ENCODE measurements around the gene CATSPERD. TPM values are rescaled to one million over a fixed set of nuclear protein-coding genes. Genes with fewer than 3 reads are reported as not detected.

The CATSPERD gene
- total and polyA plus RNA-seq, 12 donors: not detected

- Histone ChIP-seq H3K27ac (no peak overlapping the region), H3K9me3 (replicated peaks in 1 of 3) (no peaks in the 10 kb centered on the region), H3K36me3 (replicated peaks in 1 of 2) (no peaks in the 10 kb centered on the region), H3K4me3 (no peak overlapping the region), H3K4me1 (replicated peaks in 1 of 2) (peaks cover 13% of the 10 kb centered on the region in 2 donors), H3K27me3 (no peaks in the 10 kb centered on the region)
- 89 to 95% (median 94%) methylated on average over 3 to 10 of the region's 10 CpGs for WGBS, 4 donors
- intact Hi-C loops (cut with DNase I): loop anchor here (5.0 kb wide), 2 partner anchors 50 to 590 kb away; no protein-coding TSS in a partner anchor
- DNase-seq: peak in 3 of 7 donors; percentile 18 to 25 (median 21)
- TF ChIP-seq CTCF (IDR thresholded peaks at IDR 0.05): no peak
- TF ChIP-seq POLR2A (IDR thresholded peaks at IDR 0.05): no peak
These were observed 43.3 kb upstream of the CATSPERD start for GRCh38 chr19:5677136-5677535.

GRCh38 chr19:5677580-5677979 lies 42.9 kb upstream of the CATSPERD start:
- no peak overlapping the region for H3K27ac ChIP-seq
- H3K4me3 ChIP-seq: no peak overlapping the region
- 83 to 89% (median 87%) methylated on average over 5 to 9 of the region's 9 CpGs for WGBS, 4 donors
- peaks cover 13% of the 10 kb centered on the region in 2 donors for H3K4me1 ChIP-seq (replicated peaks in 1 of 2)
- peak in 2 of 7 donors; percentile 14 to 25 for DNase-seq
- no peaks in the 10 kb centered on the region for H3K36me3 ChIP-seq (replicated peaks in 1 of 2)
- no peaks in the 10 kb centered on the region for H3K27me3 ChIP-seq
- no peak for TF ChIP-seq CTCF (IDR thresholded peaks at IDR 0.05)
- no peak for TF ChIP-seq POLR2A (IDR thresholded peaks at IDR 0.05)
- H3K9me3 ChIP-seq (replicated peaks in 1 of 3): no peaks in the 10 kb centered on the region
- intact Hi-C loops (cut with DNase I): loop anchor here (5.0 kb wide), 2 partner anchors 50 to 590 kb away; no protein-coding TSS in a partner anchor

- peak in 3 of 7 donors; percentile 22 to 32 (median 25) for DNase-seq
- H3K27me3 ChIP-seq: no peaks in the 10 kb centered on the region
- peaks cover 13% of the 10 kb centered on the region in 2 donors for H3K4me1 ChIP-seq (replicated peaks in 1 of 2)
- intact Hi-C loops (cut with DNase I): loop anchor here (5.0 kb wide), 2 partner anchors 51 to 591 kb away; no protein-coding TSS in a partner anchor
- H3K36me3 ChIP-seq (replicated peaks in 1 of 2): no peaks in the 10 kb centered on the region
- TF ChIP-seq POLR2A (IDR thresholded peaks at IDR 0.05): no peak
- TF ChIP-seq CTCF (IDR thresholded peaks at IDR 0.05): no peak
- 85 to 88% (median 86%) methylated on average over 7 to 22 of the region's 22 CpGs for WGBS, 4 donors
- H3K9me3 ChIP-seq (replicated peaks in 1 of 3): no peaks in the 10 kb centered on the region
- H3K4me3 ChIP-seq: no peak overlapping the region
- no peak overlapping the region for H3K27ac ChIP-seq
These were observed 42.2 kb upstream of the CATSPERD start for GRCh38 chr19:5678071-5678718.

- peaks cover 13% of the 10 kb centered on the region in 2 donors for H3K4me1 ChIP-seq (replicated peaks in 1 of 2)
- peak overlapping the region; percentile 73 to 99 (median 92) for H3K4me3 ChIP-seq
- peak in 3 of 7 donors; percentile 42 to 51 (median 50) for DNase-seq
- no peaks in the 10 kb centered on the region for H3K27me3 ChIP-seq
- WGBS, 4 donors: 24 to 38% (median 27%) methylated on average over 11 to 26 of the region's 26 CpGs
- TF ChIP-seq CTCF (IDR thresholded peaks at IDR 0.05) (no peak), POLR2A (IDR thresholded peaks at IDR 0.05) (no peak)
- H3K9me3 ChIP-seq (replicated peaks in 1 of 3): no peaks in the 10 kb centered on the region
- intact Hi-C loops (cut with DNase I): loop anchor here (5.0 kb wide), 2 partner anchors 52 to 592 kb away; no protein-coding TSS in a partner anchor
- peak overlapping the region in 3 of 5 donors; percentile 77 to 90 (median 89) for H3K27ac ChIP-seq
- no peaks in the 10 kb centered on the region for H3K36me3 ChIP-seq (replicated peaks in 1 of 2)
These were observed 41.0 kb upstream of the CATSPERD start for GRCh38 chr19:5679289-5680083.
